ENCODE measurements around the gene SRP68. TPM values are rescaled to one million over a fixed set of nuclear protein-coding genes. Genes with fewer than 3 reads are reported as not detected.

Gene SRP68
- total and polyA plus RNA-seq, 9 of the 15 experiments (the other 6 are each of a cell fraction or from before 2014, with no cell fraction given), result 29.4 to 92.6 (median 36.2) TPM

DNA sequence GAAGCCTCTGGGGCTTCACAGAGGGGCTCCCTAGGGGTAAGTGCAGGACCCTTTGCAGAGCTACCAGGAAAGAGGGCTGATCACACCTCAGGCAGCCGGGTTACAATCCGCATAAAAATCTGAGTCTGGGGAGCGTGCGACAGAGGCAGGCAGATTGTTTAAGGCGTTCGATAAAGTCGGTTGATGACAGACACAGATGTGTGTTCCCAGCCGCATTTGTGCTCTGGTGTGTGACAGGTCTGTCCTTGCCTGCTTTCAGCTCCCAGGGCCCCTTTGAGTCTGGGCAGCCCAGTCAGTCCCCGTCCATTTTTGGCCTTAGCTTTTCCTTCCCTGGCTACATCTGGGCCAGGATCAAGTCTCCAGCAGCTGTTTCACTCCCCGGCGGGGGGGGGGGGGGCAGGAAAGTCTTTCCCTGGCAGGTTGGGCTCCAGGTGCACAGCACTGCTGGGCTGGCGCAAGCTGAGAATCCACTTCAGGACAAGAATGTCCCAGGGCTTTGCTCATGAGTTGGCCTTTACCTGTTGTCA lies 5.3 kb upstream of the SRP68 start (continued):
- TF ChIP-seq ZFX (CRISPR knock-in tag; IDR thresholded peaks at IDR 0.05), result no peak
- TF ChIP-seq, protein P1, sequence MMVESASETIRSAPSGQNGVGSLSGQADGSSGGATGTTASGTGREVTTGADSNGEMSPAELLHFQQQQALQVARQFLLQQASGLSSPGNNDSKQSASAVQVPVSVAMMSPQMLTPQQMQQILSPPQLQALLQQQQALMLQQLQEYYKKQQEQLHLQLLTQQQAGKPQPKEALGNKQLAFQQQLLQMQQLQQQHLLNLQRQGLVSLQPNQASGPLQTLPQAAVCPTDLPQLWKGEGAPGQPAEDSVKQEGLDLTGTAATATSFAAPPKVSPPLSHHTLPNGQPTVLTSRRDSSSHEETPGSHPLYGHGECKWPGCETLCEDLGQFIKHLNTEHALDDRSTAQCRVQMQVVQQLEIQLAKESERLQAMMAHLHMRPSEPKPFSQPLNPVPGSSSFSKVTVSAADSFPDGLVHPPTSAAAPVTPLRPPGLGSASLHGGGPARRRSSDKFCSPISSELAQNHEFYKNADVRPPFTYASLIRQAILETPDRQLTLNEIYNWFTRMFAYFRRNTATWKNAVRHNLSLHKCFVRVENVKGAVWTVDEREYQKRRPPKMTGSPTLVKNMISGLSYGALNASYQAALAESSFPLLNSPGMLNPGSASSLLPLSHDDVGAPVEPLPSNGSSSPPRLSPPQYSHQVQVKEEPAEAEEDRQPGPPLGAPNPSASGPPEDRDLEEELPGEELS (CRISPR knock-in tag; IDR thresholded peaks at IDR 0.05; ENCODE audit: borderline replicate concordance), result no peak
- no peak for TF ChIP-seq TARDBP (IDR thresholded peaks at IDR 0.05)
- no peak for TF ChIP-seq KLF6 (CRISPR knock-in tag; IDR thresholded peaks at IDR 0.05; ENCODE audit: borderline replicate concordance)
- no peak for TF ChIP-seq NFE2L1 (tag; IDR thresholded peaks at IDR 0.05; ENCODE audit: borderline replicate concordance, low read depth)

DNA sequence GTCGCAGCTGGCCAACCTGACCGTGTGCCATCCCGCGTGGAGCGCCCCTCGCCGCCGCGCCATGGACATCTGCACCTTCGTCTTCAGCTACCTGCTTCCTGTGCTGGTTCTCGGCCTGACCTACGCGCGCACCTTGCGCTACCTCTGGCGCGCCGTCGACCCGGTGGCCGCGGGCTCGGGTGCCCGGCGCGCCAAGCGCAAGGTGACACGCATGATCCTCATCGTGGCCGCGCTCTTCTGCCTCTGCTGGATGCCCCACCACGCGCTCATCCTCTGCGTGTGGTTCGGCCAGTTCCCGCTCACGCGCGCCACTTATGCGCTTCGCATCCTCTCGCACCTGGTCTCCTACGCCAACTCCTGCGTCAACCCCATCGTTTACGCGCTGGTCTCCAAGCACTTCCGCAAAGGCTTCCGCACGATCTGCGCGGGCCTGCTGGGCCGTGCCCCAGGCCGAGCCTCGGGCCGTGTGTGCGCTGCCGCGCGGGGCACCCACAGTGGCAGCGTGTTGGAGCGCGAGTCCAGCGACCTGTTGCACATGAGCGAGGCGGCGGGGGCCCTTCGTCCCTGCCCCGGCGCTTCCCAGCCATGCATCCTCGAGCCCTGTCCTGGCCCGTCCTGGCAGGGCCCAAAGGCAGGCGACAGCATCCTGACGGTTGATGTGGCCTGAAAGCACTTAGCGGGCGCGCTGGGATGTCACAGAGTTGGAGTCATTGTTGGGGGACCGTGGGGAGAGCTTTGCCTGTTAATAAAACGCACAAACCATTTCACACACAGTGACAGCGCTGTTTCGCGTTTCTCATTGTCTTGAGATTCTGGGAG lies 4.7 kb upstream of the SRP68 start:
- no peak overlapping the region for H3K4me2 ChIP-seq (ENCODE audit: insufficient read depth, low read length)
- 81% methylated on average over 55 of the region's 82 CpGs for WGBS (ENCODE audit: insufficient coverage, low coverage, missing lambda C conversion rate)
- DNase-seq (ENCODE audit: extremely low read depth in 1 of 4, low spot score in 3 of 4) (no peak), FAIRE-seq (no peak), ATAC-seq (no peak)
- peaks cover 5% of the 10 kb centered on the region; the same call in 1 of the 2 replicates for H4K20me1 ChIP-seq (replicated peaks; ENCODE audit: control insufficient read depth, insufficient read depth, low read length)
- H3K9ac ChIP-seq (ENCODE audit: insufficient read depth in 1 of 2, low read depth in 2 of 2, low read length in 2 of 2), result no peak overlapping the region
- in situ Hi-C loops (cut with MboI) (no loop called here), intact Hi-C loops (cut with micrococcal nuclease) (no loop called here)
- POLR2A ChIA-PET, result interaction anchor here (1.5 kb wide), 1 partner anchor 9 kb away, joined by 4 read pairs; no protein-coding TSS in a partner anchor
- TF ChIP-seq POLR2G (IDR thresholded peaks at IDR 0.05; ENCODE audit: low read depth, low read length), result peak; percentile 75
- TF ChIP-seq HDGF (IDR thresholded peaks at IDR 0.05), result no peak
- no peak for TF ChIP-seq TRIM28 (IDR thresholded peaks at IDR 0.05)
- no peak for TF ChIP-seq NFATC3 (IDR thresholded peaks at IDR 0.05)
- no peak for TF ChIP-seq NFE2 (IDR thresholded peaks at IDR 0.05; ENCODE audit: low read depth)
- TF ChIP-seq CBX2 (IDR thresholded peaks at IDR 0.05; ENCODE audit: insufficient read depth, low read length, poor library complexity, severe bottlenecking), result no peak
- TF ChIP-seq PTBP1 (IDR thresholded peaks at IDR 0.05; ENCODE audit: low read depth, low read length), result no peak
- TF ChIP-seq SAFB (IDR thresholded peaks at IDR 0.05; ENCODE audit: borderline replicate concordance, low read depth, low read length), result 0 out of 2 replicates have a peak, but pooled peaks have one; percentile 26
- TF ChIP-seq FUS (optimal IDR thresholded peaks at IDR 0.05; ENCODE audit: low read depth, low read length), result peak; percentile 26
- TF ChIP-seq ARID2 (IDR thresholded peaks at IDR 0.05), result no peak
- TF ChIP-seq HNRNPL (IDR thresholded peaks at IDR 0.05; ENCODE audit: low read depth, low read length), result peak; percentile 42; the same call in 1 of the 2 replicates
- TF ChIP-seq, protein P2, sequence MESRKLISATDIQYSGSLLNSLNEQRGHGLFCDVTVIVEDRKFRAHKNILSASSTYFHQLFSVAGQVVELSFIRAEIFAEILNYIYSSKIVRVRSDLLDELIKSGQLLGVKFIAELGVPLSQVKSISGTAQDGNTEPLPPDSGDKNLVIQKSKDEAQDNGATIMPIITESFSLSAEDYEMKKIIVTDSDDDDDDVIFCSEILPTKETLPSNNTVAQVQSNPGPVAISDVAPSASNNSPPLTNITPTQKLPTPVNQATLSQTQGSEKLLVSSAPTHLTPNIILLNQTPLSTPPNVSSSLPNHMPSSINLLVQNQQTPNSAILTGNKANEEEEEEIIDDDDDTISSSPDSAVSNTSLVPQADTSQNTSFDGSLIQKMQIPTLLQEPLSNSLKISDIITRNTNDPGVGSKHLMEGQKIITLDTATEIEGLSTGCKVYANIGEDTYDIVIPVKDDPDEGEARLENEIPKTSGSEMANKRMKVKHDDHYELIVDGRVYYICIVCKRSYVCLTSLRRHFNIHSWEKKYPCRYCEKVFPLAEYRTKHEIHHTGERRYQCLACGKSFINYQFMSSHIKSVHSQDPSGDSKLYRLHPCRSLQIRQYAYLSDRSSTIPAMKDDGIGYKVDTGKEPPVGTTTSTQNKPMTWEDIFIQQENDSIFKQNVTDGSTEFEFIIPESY (CRISPR knock-in tag; IDR thresholded peaks at IDR 0.05), result peak; percentile 91
- no TSS peak for BruUV-seq (replicated peaks)
- CTCF ChIA-PET (ENCODE audit: low intra/inter-chr PET ratio), result no interaction called here
- H3K36me3 ChIP-seq (ENCODE audit: control insufficient read depth, insufficient read depth, low read length), result no peaks in the 10 kb centered on the region
- H3K27me3 ChIP-seq (ENCODE audit: control insufficient read depth in 2 of 2, insufficient read depth in 2 of 2, low read length in 2 of 2), result peaks cover 18 to 44% of the 10 kb centered on the region in 2 experiments; a peak in 4 of 5 replicates
- peaks cover 11% of the 10 kb centered on the region for H3K79me2 ChIP-seq (ENCODE audit: control insufficient read depth, insufficient read depth, low read length)
- peaks cover 4% of the 10 kb centered on the region for H3K9me1 ChIP-seq (ENCODE audit: control insufficient read depth, insufficient read depth, low read length)
- no peak overlapping the region for H3K4me3 ChIP-seq
- no peaks in the 10 kb centered on the region for H3K9me3 ChIP-seq (replicated peaks; ENCODE audit: control insufficient read depth, insufficient read depth, low read depth, low read length)
- no peak overlapping the region for H2AFZ ChIP-seq (ENCODE audit: low read depth, low read length)
- no peak overlapping the region for H3K27ac ChIP-seq (ENCODE audit: extremely low read depth, low read depth, low read length)
- peaks cover 0 to 63% of the 10 kb centered on the region in 2 experiments; a peak in 3 of 5 replicates for H3K4me1 ChIP-seq (replicated peaks in 1 of 2; ENCODE audit: control insufficient read depth in 2 of 2, insufficient read depth in 2 of 2, low read length in 2 of 2)
